GM20431 (cell line): ENCODE measurements around the gene SCN8A.

Experiments used
- in situ Hi-C: fragments of 300-500 bp; cut with MseI, MboI; formaldehyde crosslinking; loops from one replicate; pipeline ENCODE4 v1.15.0; 2020; ENCODE audit warnings: low sequenced_read_pairs; ENCODE audit not compliant: unreplicated experiment

SCN8A gene

GRCh38 chr12:51845482-51845881 lies 254.4 kb downstream of the SCN8A start:
- in situ Hi-C loops: no loop called here

- in situ Hi-C loops: no loop called here
Observed at GRCh38 chr12:51846271-51846691, 255.2 kb downstream of the SCN8A start.

DNA sequence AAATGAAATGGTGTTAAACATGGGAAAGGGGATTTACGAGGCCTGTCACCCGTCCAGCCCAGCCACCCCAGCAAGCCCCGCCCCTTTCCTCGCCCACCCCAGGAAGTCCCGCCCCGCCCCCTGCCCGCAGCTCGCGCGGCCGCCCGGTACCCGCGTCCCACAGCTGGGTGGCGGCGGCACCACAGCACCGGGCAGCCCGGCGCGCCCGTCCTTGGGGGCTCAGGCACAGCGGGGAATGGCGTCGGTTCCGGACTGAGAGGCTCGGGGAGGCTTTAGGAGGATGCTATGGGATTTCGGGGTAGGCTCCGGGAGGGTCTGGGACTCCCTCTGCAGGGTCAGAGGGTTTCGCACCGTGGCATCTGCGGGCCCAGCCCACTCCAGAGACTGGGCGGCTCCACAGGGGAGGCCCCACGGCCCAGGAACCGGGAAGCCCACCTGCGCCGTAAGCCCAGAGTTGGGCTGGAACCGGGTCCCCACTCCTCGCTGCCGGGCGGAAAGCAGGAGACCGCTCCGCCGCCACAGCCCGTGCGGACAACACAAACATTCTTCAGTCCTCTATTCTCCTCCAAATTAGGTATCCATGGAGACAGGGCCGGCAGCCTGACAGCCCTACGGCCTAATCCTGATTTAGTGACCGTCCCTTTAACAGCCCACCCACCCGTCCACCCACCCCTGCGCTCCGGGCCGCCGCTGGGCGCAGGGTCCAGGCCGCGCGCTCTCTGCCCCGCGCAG lies 256.0 kb downstream of the SCN8A start:
- in situ Hi-C loops: no loop called here

- in situ Hi-C loops: no loop called here
Observed at GRCh38 chr12:51847643-51848325, 256.8 kb downstream of the SCN8A start.

DNA sequence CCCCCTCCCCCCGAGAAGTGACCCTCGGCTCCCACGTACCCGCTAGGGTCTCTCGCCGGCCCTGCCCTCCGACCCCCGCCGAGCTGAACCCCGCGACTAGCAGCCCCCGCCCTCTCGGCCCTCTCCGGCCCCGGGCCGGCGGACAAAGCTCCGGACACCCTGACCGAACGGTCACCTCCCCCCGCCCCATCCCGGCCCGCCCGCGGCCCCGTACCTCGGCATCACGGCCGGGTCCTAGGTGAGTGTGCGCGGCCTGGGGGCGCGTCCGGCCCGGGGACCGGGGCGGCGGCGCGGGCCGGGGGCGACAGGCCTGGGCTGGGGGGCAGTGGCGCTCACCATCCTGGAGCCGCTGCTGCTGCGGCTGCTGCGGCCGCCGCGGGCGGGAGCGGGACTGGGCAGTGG lies 257.3 kb downstream of the SCN8A start, which contains the start of gene FIGNL2:
Gene FIGNL2 (minus strand): TSS at position 393 of the 402 bp plus-strand sequence. CDS start 26,305 bp downstream, outside the sequence.
- in situ Hi-C loops: no loop called here

- in situ Hi-C loops: no loop called here
Observed at GRCh38 chr12:51848841-51849735, 258.1 kb downstream of the SCN8A start.

GRCh38 chr12:51850081-51850964 lies 259.3 kb downstream of the SCN8A start:
- in situ Hi-C loops: no loop called here

DNA sequence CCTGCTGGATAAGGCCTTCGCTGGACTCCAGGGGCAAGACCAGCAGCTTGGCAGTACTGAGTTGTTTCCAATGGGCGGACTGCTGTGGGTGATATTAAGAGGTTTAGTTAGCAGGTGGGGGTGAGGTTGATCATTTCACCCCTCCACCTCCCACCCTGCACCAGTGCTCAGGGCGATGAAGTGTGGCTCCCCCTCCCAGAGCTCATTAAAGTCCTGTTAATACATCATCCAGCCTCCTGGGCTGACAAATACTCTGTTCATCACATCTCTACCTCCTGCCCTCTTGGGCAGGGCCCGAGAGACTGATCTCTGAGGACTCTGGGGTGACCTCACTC lies 259.9 kb downstream of the SCN8A start:
- in situ Hi-C loops: no loop called here

- in situ Hi-C loops: no loop called here
Observed at GRCh38 chr12:51851413-51852124, 260.5 kb downstream of the SCN8A start.

DNA sequence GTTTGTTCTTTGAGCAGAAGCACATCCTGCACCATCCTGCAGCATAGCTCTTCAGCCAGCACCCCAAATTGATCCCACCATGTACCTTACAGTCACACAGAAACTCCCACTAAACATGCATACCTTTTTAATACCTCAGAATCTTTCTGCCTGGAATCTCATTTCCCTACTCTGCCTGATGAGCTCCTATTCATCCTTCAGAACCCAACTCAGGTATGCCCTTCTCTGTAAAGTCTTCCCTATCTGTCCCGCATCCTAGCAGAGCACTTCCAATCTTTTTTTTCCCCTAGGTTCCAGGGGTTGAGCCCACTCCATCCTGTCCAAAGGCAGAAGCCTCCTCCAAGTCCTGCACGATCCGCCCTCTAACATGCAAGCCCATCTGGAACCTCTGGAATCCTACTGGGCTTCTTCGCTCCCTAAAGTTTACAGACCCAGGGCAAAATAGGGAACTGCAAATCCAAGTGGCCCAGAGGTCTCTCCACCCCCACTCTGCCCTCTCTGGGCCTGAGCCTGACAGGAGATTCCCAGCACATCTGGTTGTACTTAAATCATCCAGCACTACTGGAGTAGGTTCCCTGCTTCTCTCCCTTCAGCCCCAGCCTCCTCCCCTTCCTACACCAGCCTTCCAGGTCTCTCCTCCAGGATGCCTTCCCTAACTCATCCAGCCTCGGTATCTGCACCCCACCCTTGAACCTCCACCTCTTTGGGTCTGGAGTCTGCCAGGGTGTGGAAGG lies 261.5 kb downstream of the SCN8A start:
- in situ Hi-C loops: no loop called here

DNA sequence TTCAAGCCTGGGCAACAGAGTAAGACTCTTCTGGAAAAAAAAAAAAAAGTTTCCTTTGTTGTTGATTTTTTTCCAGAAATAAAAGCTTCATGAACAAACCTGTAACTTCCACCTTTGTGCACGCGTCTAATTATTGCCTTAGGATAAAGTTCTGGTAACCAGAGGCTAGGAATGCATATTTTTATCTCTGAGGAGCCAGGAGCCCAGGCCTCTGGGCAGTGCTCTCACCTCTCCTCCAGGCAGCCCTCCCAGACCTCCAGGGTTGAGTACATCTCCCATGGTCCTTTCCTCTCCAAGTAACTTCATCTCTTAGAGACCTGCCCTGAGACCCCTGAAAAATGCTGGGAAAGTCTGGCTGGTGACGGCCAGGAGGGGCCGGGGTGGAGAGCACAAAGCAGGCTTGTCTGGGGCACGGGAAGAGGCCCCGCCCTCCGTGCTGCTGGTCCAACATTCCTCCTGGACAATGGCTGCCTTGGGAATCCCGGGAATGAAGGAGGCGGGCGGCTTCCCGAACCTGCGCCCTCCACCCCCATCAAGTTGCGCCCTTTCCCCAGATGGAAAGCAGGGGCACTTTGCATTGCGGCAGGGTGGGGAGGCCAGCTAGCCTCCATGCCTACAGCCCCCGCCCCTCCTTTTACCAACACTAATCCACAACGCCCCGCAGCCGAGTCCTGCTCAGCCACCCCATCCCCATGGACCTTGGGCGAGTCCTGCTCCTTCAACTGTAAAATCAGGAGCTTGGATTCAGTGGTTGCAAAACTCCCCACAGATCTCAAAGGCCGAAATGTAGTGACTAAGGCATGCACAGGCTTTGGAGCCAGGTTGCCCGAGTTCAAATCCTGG lies 264.8 kb downstream of the SCN8A start:
- in situ Hi-C loops: no loop called here

DNA sequence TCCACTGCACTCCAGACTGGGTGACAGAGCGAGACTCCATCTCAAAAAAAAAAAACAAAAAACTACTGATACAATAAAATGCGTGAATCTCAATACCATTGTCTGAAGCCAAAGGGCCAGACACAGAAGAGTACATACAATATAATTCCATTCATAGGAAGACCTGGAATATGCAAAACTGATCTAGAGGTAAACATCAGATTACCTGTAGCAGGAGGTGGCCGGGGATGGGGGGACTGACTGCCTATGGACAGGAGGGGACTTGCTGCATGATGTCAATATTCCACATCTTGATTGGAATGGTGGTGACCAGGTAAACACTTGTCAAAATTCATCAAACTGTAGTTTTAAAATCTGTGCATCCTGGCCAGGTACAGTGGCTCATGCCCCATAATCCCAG lies 270.0 kb downstream of the SCN8A start:
- in situ Hi-C loops: no loop called here
